Kidney (tissue), 14 donors: ENCODE results near the gene ATCAY. TPM values are rescaled to one million over a fixed set of nuclear protein-coding genes. Genes with fewer than 3 reads are reported as not detected.

Experiments
- DNase-seq, 5 donors: peaks; one replicate each; pipeline ENCODE4 v3.0.0-alpha.2; 2013 to 2020
- FAIRE-seq: peaks from 2 replicates; lab custom pipeline; 2012; peaks lifted over from hg19 to GRCh38; lab: Jason Lieb, UNC
- H3K27ac ChIP-seq, 2 donors: one replicate each; pipeline ENCODE4 v1.7.0; 2013; ENCODE audit warnings: low read depth in 2 of 2, low read length in 2 of 2, inconsistent platforms in 1 of 2
- H3K27me3 ChIP-seq: one replicate; pipeline ENCODE4 v1.7.1; 2013; ENCODE audit warnings: low read length, inconsistent platforms; ENCODE audit not compliant: control insufficient read depth, insufficient read depth
- H3K36me3 ChIP-seq, 3 donors: one replicate each; pipeline versions ENCODE4 v1.7.0 to v1.7.1; 2013; ENCODE audit warnings: low read length in 3 of 3, control low read depth in 1 of 3, inconsistent platforms in 1 of 3; ENCODE audit not compliant: insufficient read depth in 3 of 3, control insufficient read depth in 2 of 3
- H3K4me1 ChIP-seq, 3 donors: one replicate each; pipeline versions ENCODE4 v1.7.0 to v1.7.1; 2013; ENCODE audit warnings: low read length in 3 of 3, inconsistent platforms in 1 of 3, low read depth in 1 of 3; ENCODE audit not compliant: control insufficient read depth in 2 of 3, insufficient read depth in 2 of 3
- H3K4me3 ChIP-seq, 3 donors: one replicate each; pipeline versions ENCODE4 v1.7.0 to v1.8.1; 2013; ENCODE audit warnings: low read length in 3 of 3, control low read depth in 1 of 3, inconsistent platforms in 1 of 3
- H3K9ac ChIP-seq, 3 donors: one replicate each; pipeline versions ENCODE4 v1.7.0 to v1.7.1; 2013; ENCODE audit warnings: low read length in 3 of 3, control low read depth in 1 of 3, inconsistent platforms in 1 of 3
- H3K9me3 ChIP-seq, 3 donors: one replicate each; pipeline versions ENCODE4 v1.7.0 to v1.7.1; 2013; ENCODE audit warnings: low read length in 3 of 3, control low read depth in 1 of 3, inconsistent platforms in 1 of 3; ENCODE audit not compliant: control insufficient read depth in 2 of 3, insufficient read depth in 1 of 3
- CTCF ChIP-seq: IDR thresholded peaks from 3 replicates; pipeline ENCODE4 v1.5.1; 2012; ENCODE audit warnings: mild to moderate bottlenecking, moderate library complexity, borderline replicate concordance; ENCODE audit not compliant: insufficient read depth; ENCODE audit errors: extremely low read depth
- intact Hi-C: fragments of 100-400 bp; cut with DNase I; formaldehyde crosslinking; loops from one replicate; pipeline ENCODE4 v1.11.1; 2022
- polyA plus RNA-seq: library from polyadenylated mRNA; stranded (reverse); fragments of 350-450 nt; fragmentation: Illumina TruSeq; extraction: RNeasy Lipid Tissue Mini Kit (QIAGEN cat#74804); gene quantifications from one replicate; pipeline ENCODE4 v1.2.3, GENCODE V29; 2014; ENCODE audit warnings: low read depth, low replicate concordance; ENCODE audit not compliant: insufficient read depth
- total RNA-seq: library from RNA; stranded (reverse); fragmentation: NEBNext Ultra II Directional; extraction: Animal tissue kit (Norgen Biotek cat#: 25700); gene quantifications from one replicate; pipeline ENCODE4 v1.2.1, GENCODE V29; 2021
- donor health status: control.
- donor health status: control.
- donor health status: control.
- donor health status: control.
- donor health status: control.
- donor health status: DM: yes; HTN: yes; CAD: no.
- donor health status: Normal renal cell carcinoma (clear cell type).

The ATCAY gene
- total and polyA plus RNA-seq, 2 donors from 2014 or later: 0.16 TPM; not detected in 1

GRCh38 chr19:3879656-3880055, 829 bp upstream of the ATCAY start:
- intact Hi-C loops: no loop called here
- Histone ChIP-seq H3K4me3 (no peak overlapping the region), H3K36me3 (no peaks in the 10 kb centered on the region), H3K4me1 (no peaks in the 10 kb centered on the region), H3K27ac (no peak overlapping the region), H3K27me3 (peaks cover 9% of the 10 kb centered on the region), H3K9ac (no peak overlapping the region), H3K9me3 (no peaks in the 10 kb centered on the region)
- no peak for FAIRE-seq
- no peak for DNase-seq
- no peak for TF ChIP-seq CTCF

GRCh38 chr19:3881272-3882040, 971 bp downstream of the ATCAY start:
- no peak for TF ChIP-seq CTCF
- Histone ChIP-seq H3K36me3 (no peaks in the 10 kb centered on the region), H3K4me1 (no peaks in the 10 kb centered on the region), H3K9me3 (no peaks in the 10 kb centered on the region), H3K27me3 (peaks cover 9% of the 10 kb centered on the region), H3K9ac (no peak overlapping the region), H3K4me3 (no peak overlapping the region), H3K27ac (no peak overlapping the region)
- FAIRE-seq: no peak
- intact Hi-C loops: no loop called here
- DNase-seq: peak in 1 of 5 donors; percentile 22

GRCh38 chr19:3882041-3882384, 1.5 kb downstream of the ATCAY start:
- Histone ChIP-seq H3K4me3 (no peak overlapping the region), H3K9ac (no peak overlapping the region), H3K36me3 (no peaks in the 10 kb centered on the region), H3K27me3 (peaks cover 9% of the 10 kb centered on the region), H3K4me1 (no peaks in the 10 kb centered on the region), H3K9me3 (no peaks in the 10 kb centered on the region), H3K27ac (no peak overlapping the region)
- FAIRE-seq (no peak), DNase-seq (no peak)
- no peak for TF ChIP-seq CTCF
- intact Hi-C loops: no loop called here

- Histone ChIP-seq H3K27ac (no peak overlapping the region), H3K4me1 (no peaks in the 10 kb centered on the region), H3K4me3 (no peak overlapping the region), H3K27me3 (no peaks in the 10 kb centered on the region), H3K9me3 (no peaks in the 10 kb centered on the region), H3K9ac (no peak overlapping the region), H3K36me3 (no peaks in the 10 kb centered on the region)
- DNase-seq (no peak), FAIRE-seq (no peak)
- TF ChIP-seq CTCF: no peak
- intact Hi-C loops: no loop called here
Measured at GRCh38 chr19:3890591-3890990, 10.1 kb downstream of the ATCAY start.
